AG10803 (cell line): ENCODE data around the gene TEX13D.

Experiments used
- DNase-seq: peaks from one replicate; pipeline ENCODE4 v3.0.0; 2010; ENCODE audit warnings: low read depth
- H3K4me3 ChIP-seq: 2 replicates; pipeline ENCODE4 v1.5.1; 2011; ENCODE audit warnings: mild to moderate bottlenecking, low read length, control low read depth
- TF ChIP-seq, protein P1 (sequence below): conservative IDR thresholded peaks from 2 replicates; pipeline ENCODE4 v1.5.1; 2011; ENCODE audit warnings: mild to moderate bottlenecking, low read length, control low read depth, inconsistent platforms

The TEX13D gene

DNA sequence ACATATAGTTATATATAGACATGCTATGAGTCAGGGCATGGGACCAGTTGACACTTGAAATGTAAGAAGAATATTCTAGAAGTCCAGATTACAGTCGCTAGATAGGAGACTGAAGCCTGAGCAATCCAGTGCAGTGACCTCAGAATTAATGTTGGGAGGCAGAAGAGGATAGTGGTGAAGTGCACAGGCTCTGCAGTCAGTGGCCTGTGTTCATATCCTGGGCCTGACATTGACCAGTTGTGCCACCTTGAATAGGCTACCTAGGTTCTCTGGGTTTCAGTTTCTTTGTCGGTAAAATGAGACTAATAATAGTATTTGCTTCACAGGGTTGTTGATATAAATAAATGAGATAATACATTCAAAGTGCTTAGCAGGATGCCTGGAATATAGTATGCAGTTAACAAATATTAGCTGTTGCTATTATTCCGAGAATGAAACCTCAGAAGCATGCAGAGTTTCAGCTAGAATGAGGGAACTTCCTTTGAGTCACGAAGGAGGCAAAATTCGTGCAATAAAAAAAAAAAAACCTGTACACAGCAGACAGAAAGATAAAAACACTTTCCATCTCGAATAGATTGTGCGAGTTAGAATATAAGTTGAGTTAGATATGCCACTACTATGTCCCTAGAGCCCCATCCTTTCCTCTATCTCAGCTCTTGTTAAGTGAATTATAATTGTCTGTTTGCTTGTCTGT is 9.9 kb downstream of the TEX13D start:
- TF ChIP-seq, protein P1, sequence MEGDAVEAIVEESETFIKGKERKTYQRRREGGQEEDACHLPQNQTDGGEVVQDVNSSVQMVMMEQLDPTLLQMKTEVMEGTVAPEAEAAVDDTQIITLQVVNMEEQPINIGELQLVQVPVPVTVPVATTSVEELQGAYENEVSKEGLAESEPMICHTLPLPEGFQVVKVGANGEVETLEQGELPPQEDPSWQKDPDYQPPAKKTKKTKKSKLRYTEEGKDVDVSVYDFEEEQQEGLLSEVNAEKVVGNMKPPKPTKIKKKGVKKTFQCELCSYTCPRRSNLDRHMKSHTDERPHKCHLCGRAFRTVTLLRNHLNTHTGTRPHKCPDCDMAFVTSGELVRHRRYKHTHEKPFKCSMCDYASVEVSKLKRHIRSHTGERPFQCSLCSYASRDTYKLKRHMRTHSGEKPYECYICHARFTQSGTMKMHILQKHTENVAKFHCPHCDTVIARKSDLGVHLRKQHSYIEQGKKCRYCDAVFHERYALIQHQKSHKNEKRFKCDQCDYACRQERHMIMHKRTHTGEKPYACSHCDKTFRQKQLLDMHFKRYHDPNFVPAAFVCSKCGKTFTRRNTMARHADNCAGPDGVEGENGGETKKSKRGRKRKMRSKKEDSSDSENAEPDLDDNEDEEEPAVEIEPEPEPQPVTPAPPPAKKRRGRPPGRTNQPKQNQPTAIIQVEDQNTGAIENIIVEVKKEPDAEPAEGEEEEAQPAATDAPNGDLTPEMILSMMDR, result no peak
- no peak for DNase-seq
- no peak overlapping the region for H3K4me3 ChIP-seq

DNA sequence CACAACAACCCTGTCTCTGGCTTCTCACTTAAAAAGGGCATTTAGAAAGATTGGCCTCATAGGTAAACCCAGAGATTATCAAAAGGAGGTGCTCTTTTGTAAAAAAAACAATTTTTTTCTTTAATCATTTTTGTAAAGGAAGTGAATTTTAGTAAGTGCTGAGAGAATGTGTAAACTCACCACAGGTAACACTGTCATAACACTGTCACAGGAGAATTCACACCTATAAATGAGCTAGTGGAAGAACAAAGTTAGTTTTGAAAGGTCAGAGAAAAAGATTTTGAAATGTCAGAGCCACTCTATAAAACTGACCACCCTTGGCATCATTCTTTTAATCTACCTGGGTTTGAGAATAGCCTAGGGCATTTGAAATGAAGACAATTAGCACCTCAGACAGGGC is 10.6 kb downstream of the TEX13D start:
- DNase-seq, result no peak
- TF ChIP-seq, protein P1, result no peak
- H3K4me3 ChIP-seq, result no peak overlapping the region

DNA sequence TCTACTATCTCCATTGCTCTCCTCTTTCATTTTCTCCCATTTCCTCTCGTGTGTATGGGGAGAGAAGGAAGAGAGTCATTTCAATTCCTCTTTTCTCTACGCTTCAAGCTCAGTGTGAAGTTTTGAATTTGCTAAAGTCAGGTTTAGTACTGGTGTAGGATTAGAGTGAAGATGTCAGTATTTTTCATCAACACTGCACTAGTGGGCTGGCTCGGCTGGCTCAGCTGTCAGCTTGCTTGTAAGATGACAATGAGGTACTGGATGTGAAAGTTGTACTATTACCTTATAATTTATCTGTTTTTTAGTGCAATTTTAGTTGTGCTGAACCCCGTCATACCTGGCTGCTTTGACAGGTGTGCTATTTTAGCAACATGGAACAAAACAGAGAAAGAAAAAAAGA is 11.8 kb downstream of the TEX13D start:
- no peak for DNase-seq
- no peak overlapping the region for H3K4me3 ChIP-seq
- TF ChIP-seq, protein P1, result no peak

DNA sequence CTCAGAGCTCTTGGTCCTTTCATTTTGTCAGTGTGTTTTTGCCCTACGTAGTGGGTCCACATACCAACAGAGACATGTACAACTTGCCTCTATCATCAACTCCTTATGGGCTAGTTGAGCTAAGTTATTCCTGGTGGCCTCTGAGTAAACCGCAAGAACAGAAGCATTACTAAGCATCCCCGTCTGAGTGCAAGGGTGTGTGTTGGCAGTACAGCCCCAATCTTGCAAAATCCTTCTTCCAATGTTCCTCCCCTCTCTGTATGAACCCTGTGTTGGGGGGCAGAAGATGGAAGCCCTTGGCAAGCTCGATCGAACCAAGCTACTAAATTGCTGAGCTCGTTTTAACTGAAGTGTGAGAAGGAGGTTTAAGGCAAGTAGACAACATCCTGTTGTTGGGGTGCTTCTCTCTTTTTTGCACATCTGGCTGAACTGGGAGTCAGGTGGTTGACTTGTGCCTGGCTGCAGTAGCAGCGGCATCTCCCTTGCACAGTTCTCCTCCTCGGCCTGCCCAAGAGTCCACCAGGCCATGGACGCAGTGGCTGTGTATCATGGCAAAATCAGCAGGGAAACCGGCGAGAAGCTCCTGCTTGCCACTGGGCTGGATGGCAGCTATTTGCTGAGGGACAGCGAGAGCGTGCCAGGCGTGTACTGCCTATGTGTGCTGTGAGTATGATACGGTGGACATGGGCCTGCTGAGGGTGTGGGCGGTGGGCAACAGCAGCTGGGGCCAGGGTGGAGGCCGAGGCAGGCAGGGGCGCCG is 13.8 kb downstream of the TEX13D start, which contains the start of gene SH2D1A:
Gene SH2D1A (plus strand): TSS at position 447 of the 760 bp plus-strand sequence. CDS start 80 bp downstream, at position 527.
- no peak within 1 kb of the TSS for H3K4me3 ChIP-seq
- no peak for DNase-seq

DNA sequence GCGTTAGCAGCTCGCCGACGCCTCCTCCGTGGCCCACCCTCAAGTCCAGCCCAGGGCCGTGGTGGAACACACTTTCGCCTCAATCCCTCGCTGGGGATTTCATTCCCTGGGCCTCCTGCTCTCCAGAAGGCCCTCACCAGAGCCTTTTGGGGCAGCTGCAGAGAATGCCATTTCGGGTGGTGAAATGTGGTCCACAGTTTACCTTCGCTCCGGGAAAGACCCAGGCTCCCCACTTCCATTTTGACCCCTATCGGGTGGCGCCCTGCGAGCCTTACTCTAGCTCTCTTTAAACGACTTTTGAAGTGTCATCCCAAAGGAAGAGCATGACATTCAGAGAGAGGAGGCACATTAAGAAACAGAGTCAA is 14.4 kb downstream of the TEX13D start:
- DNase-seq, result no peak
- no peak overlapping the region for H3K4me3 ChIP-seq
- TF ChIP-seq, protein P1, result no peak

More for the DNA sequence above, 13.8 kb downstream of the TEX13D start, which contains the start of gene SH2D1A:
- TF ChIP-seq, protein P1, result no peak

DNA sequence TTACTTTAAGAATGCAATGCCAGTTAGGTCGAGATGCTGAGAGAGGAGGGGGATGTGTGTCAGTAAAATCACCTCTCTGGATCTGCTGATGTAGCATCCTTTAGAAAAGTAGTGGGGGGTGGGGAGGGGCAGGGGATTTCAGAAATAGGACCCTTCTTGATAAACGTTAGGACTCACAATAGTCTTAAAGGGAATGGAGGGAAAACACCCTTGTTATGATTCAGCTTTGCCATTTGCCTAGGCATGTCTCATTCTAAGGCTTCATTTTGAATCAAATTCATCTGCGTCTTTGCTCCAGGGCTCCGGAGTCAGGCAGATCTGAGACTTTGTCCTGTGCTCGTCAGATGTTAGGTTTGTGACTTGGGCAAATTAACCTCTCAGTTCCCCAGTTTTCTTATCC is 14.8 kb downstream of the TEX13D start:
- no peak overlapping the region for H3K4me3 ChIP-seq
- DNase-seq, result no peak
- TF ChIP-seq, protein P1, result no peak

DNA sequence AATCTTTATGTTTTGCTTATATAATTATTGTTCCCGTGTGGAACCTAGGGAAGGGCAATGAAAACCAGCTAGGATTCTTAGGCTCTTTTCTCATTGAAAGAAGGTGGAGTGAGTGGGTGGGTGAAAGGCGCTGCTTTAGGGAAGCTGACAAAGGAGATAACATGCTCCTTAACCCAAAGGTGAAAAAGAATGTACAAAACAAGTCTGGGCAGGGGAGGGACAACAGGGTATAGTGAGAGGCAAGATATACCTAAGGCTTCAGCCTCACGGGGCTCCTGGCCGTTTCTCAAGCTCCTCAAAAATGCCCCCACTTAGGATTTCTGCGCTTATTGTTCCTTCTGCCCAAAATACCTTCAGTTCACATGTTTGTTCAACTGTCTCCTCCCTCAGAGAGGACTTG is 15.7 kb downstream of the TEX13D start:
- TF ChIP-seq, protein P1, result no peak

More for the DNA sequence above, 15.7 kb downstream of the TEX13D start:
- no peak for DNase-seq
- H3K4me3 ChIP-seq, result no peak overlapping the region
